ENCODE results near the gene JOSD1. TPM values are rescaled to one million over a fixed set of nuclear protein-coding genes. Genes with fewer than 3 reads are reported as not detected.

The JOSD1 gene
- 45.2 and 51.5 TPM in 2 replicates for total RNA-seq (2014; rRNA removed; shearing (Covaris generic))

GRCh38 chr22:38700789-38701628 is at the start of gene JOSD1:
TSS of gene JOSD1 (minus strand) at chr22:38700943. CDS start at chr22:38699987, 956 bp downstream.
- peak; percentile 96 for DNase-seq (ENCODE audit: low read depth)

GRCh38 chr22:38750104-38750503 is 49.4 kb upstream of the JOSD1 start:
- DNase-seq (ENCODE audit: low read depth): no peak

GRCh38 chr22:38748487-38749136 is 47.9 kb upstream of the JOSD1 start:
- DNase-seq (ENCODE audit: low read depth): no peak

- no peak for DNase-seq (ENCODE audit: low read depth)
Observed at GRCh38 chr22:38745676-38746460, 45.1 kb upstream of the JOSD1 start.

GRCh38 chr22:38744981-38745380 is 44.2 kb upstream of the JOSD1 start:
- no peak for DNase-seq (ENCODE audit: low read depth)

- DNase-seq (ENCODE audit: low read depth): no peak
Observed at GRCh38 chr22:38742176-38742942, 41.6 kb upstream of the JOSD1 start.

- no peak for DNase-seq (ENCODE audit: low read depth)
Observed at GRCh38 chr22:38741576-38741975, 40.8 kb upstream of the JOSD1 start.

GRCh38 chr22:38741166-38741565 is 40.4 kb upstream of the JOSD1 start:
- DNase-seq (ENCODE audit: low read depth): no peak

- no peak for DNase-seq (ENCODE audit: low read depth)
Observed at GRCh38 chr22:38740754-38741153, 40.0 kb upstream of the JOSD1 start.

GRCh38 chr22:38740116-38740723 is 39.5 kb upstream of the JOSD1 start:
- no peak for DNase-seq (ENCODE audit: low read depth)

- DNase-seq (ENCODE audit: low read depth): no peak
Observed at GRCh38 chr22:38739300-38740055, 38.7 kb upstream of the JOSD1 start.

GRCh38 chr22:38738475-38739070 is 37.8 kb upstream of the JOSD1 start:
- DNase-seq (ENCODE audit: low read depth): no peak

- DNase-seq (ENCODE audit: low read depth): no peak
Observed at GRCh38 chr22:38737302-38738060, 36.7 kb upstream of the JOSD1 start.

GRCh38 chr22:38736257-38736570 is 35.5 kb upstream of the JOSD1 start:
- no peak for DNase-seq (ENCODE audit: low read depth)

- no peak for DNase-seq (ENCODE audit: low read depth)
Observed at GRCh38 chr22:38735465-38736256, 34.9 kb upstream of the JOSD1 start.

GRCh38 chr22:38735126-38735464 is 34.4 kb upstream of the JOSD1 start:
- DNase-seq (ENCODE audit: low read depth): no peak

- DNase-seq (ENCODE audit: low read depth): no peak
Observed at GRCh38 chr22:38734421-38735100, 33.8 kb upstream of the JOSD1 start.

GRCh38 chr22:38733724-38734381 is 33.1 kb upstream of the JOSD1 start:
- DNase-seq (ENCODE audit: low read depth): no peak

Measured in Daoy (cell line).